GM12878 (cell line): ENCODE results near the gene BRSK2.

Experiments used
- BHLHE40 ChIP-seq, 2 experiments: fragments of 450-650 bp in 1 of 2; IDR thresholded peaks; 2 replicates each; pipeline ENCODE4 v1.6.1; 2011 to 2017; ENCODE audit warnings: low read depth in 2 of 2, borderline replicate concordance in 1 of 2, improper control_type of control experiment in 1 of 2, low read length in 1 of 2, mild to moderate bottlenecking in 1 of 2
- CBFB ChIP-seq: IDR thresholded peaks from 2 replicates; pipeline ENCODE4 v1.6.1; 2016; ENCODE audit warnings: antibody characterized with exemption, low read depth
- DPF2 ChIP-seq: fragments of 450-650 bp; IDR thresholded peaks from 2 replicates; pipeline ENCODE4 v1.6.1; 2017; ENCODE audit warnings: mild to moderate bottlenecking
- POLR2AphosphoS5 ChIP-seq: IDR thresholded peaks from 2 replicates; pipeline ENCODE4 v1.6.1; 2011; ENCODE audit warnings: mild to moderate bottlenecking, low read length, inconsistent platforms
- SP1 ChIP-seq: IDR thresholded peaks from one replicate; pipeline ENCODE4 v1.6.1; 2011; ENCODE audit warnings: low read depth, low read length
- SUZ12 ChIP-seq: fragments of 200-600 bp; sonication (generic); IDR thresholded peaks from one replicate; pipeline ENCODE4 v1.6.1; 2018; ENCODE audit warnings: antibody characterized with exemption, mild to moderate bottlenecking; ENCODE audit not compliant: unreplicated experiment
- TF ChIP-seq, protein P1 (sequence below), 3 experiments: IDR thresholded peaks in 2 of 3; conservative IDR thresholded peaks in 1 of 3; 2 replicates each; pipeline ENCODE4 v1.5.1; 2011; ENCODE audit warnings: low read depth in 3 of 3, low read length in 3 of 3, mild to moderate bottlenecking in 3 of 3, control low read depth in 2 of 3, moderate library complexity in 2 of 3, inconsistent platforms in 1 of 3, mixed read lengths in 1 of 3; ENCODE audit not compliant: control insufficient read depth in 2 of 3, insufficient read depth in 1 of 3; ENCODE audit errors: extremely low read depth in 1 of 3
- TF ChIP-seq, protein P2 (sequence below): fragments of 450-650 bp; IDR thresholded peaks from 2 replicates; pipeline ENCODE4 v1.6.1; 2017; ENCODE audit warnings: low read depth, mild to moderate bottlenecking, moderate library complexity

DNA sequence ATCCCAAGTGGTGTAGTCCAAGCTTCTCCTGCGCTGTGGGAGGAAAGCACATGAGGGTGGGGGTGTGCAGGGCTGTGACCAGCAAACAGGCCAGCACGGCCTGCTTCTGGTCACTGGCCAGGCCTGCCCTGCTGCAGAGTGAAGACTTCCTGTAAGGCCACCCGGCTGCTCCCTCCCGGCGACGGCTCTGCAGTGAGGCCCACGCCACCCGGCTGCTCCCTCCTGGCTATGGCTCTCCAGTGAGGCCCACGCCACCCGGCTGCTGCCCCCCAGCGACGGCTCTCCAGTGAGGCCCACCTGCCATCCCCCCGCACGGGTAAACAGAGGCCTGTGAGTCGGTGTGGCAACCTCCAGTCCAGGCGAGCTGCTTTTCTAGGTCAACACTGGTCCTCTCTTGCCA is 31.4 kb upstream of the BRSK2 start:
- TF ChIP-seq, protein P1, sequence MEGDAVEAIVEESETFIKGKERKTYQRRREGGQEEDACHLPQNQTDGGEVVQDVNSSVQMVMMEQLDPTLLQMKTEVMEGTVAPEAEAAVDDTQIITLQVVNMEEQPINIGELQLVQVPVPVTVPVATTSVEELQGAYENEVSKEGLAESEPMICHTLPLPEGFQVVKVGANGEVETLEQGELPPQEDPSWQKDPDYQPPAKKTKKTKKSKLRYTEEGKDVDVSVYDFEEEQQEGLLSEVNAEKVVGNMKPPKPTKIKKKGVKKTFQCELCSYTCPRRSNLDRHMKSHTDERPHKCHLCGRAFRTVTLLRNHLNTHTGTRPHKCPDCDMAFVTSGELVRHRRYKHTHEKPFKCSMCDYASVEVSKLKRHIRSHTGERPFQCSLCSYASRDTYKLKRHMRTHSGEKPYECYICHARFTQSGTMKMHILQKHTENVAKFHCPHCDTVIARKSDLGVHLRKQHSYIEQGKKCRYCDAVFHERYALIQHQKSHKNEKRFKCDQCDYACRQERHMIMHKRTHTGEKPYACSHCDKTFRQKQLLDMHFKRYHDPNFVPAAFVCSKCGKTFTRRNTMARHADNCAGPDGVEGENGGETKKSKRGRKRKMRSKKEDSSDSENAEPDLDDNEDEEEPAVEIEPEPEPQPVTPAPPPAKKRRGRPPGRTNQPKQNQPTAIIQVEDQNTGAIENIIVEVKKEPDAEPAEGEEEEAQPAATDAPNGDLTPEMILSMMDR (IDR thresholded peaks at IDR 0.05 in 2 of 3, conservative IDR thresholded peaks at IDR 0.05 in 1 of 3; ENCODE audit: control insufficient read depth in 2 of 3, extremely low read depth in 1 of 3, insufficient read depth in 1 of 3, low read depth in 3 of 3, low read length in 3 of 3), result no peak
- TF ChIP-seq, protein P2, sequence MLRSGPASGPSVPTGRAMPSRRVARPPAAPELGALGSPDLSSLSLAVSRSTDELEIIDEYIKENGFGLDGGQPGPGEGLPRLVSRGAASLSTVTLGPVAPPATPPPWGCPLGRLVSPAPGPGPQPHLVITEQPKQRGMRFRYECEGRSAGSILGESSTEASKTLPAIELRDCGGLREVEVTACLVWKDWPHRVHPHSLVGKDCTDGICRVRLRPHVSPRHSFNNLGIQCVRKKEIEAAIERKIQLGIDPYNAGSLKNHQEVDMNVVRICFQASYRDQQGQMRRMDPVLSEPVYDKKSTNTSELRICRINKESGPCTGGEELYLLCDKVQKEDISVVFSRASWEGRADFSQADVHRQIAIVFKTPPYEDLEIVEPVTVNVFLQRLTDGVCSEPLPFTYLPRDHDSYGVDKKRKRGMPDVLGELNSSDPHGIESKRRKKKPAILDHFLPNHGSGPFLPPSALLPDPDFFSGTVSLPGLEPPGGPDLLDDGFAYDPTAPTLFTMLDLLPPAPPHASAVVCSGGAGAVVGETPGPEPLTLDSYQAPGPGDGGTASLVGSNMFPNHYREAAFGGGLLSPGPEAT, result no peak
- TF ChIP-seq BHLHE40 (IDR thresholded peaks at IDR 0.05; ENCODE audit: borderline replicate concordance in 1 of 2, low read depth in 2 of 2, low read length in 1 of 2), result no peak
- no peak for TF ChIP-seq DPF2
- no peak for TF ChIP-seq CBFB
- no peak for TF ChIP-seq POLR2AphosphoS5
- TF ChIP-seq SP1, result no peak
- TF ChIP-seq SUZ12, result no peak
